Activated CD4-positive, alpha-beta T cell treated with anti-CD3 and anti-CD28 coated beads for 1 hour (primary cell): ENCODE results near the gene SOX14.

Experiments used
- DNase-seq: peaks from one replicate; pipeline ENCODE4 v3.0.0-alpha.2; 2020

The SOX14 gene

GRCh38 chr3:137764001-137764433, at the start of gene SOX14:
SOX14 (plus strand) TSS chr3:137764315; CDS start chr3:137764785, 470 bp downstream.
- DNase-seq = no peak

GRCh38 chr3:137714551-137714950, 49.6 kb upstream of the SOX14 start:
- no peak for DNase-seq

- DNase-seq = no peak
These were observed 39.9 kb upstream of the SOX14 start for GRCh38 chr3:137724240-137724639.

- no peak for DNase-seq
These were observed 26.9 kb upstream of the SOX14 start for GRCh38 chr3:137737208-137737607.

GRCh38 chr3:137738710-137739109, 25.4 kb upstream of the SOX14 start:
- DNase-seq = no peak

- no peak for DNase-seq
These were observed 20.5 kb upstream of the SOX14 start for GRCh38 chr3:137743608-137744007.

GRCh38 chr3:137746808-137747207, 17.3 kb upstream of the SOX14 start:
- no peak for DNase-seq

- DNase-seq = no peak
These were observed 4.6 kb upstream of the SOX14 start for GRCh38 chr3:137759505-137759904.

- DNase-seq = no peak
These were observed 3.6 kb upstream of the SOX14 start for GRCh38 chr3:137760341-137761098.

- no peak for DNase-seq
These were observed 3.0 kb upstream of the SOX14 start for GRCh38 chr3:137761099-137761562.

- no peak for DNase-seq
These were observed 2.3 kb upstream of the SOX14 start for GRCh38 chr3:137761563-137762503.

- no peak for DNase-seq
These were observed 1.2 kb upstream of the SOX14 start for GRCh38 chr3:137762674-137763593.

GRCh38 chr3:137763594-137763938, 549 bp upstream of the SOX14 start:
- DNase-seq = no peak

- no peak for DNase-seq
These were observed 621 bp downstream of the SOX14 start for GRCh38 chr3:137764563-137765309.

- no peak for DNase-seq
These were observed 1.4 kb downstream of the SOX14 start for GRCh38 chr3:137765310-137766033.

- no peak for DNase-seq
These were observed 2.1 kb downstream of the SOX14 start for GRCh38 chr3:137766041-137766875.

GRCh38 chr3:137766876-137767537, 2.9 kb downstream of the SOX14 start:
- DNase-seq = no peak

- no peak for DNase-seq
These were observed 3.6 kb downstream of the SOX14 start for GRCh38 chr3:137767538-137768360.
